ENCODE data around the gene AGAP1.

AGAP1 gene

GRCh38 chr2:235552671-235553070 lies 58.8 kb downstream of the AGAP1 start:
- DNase-seq: no peak

- DNase-seq: no peak
Observed at GRCh38 chr2:235553291-235553690, 59.4 kb downstream of the AGAP1 start.

DNA sequence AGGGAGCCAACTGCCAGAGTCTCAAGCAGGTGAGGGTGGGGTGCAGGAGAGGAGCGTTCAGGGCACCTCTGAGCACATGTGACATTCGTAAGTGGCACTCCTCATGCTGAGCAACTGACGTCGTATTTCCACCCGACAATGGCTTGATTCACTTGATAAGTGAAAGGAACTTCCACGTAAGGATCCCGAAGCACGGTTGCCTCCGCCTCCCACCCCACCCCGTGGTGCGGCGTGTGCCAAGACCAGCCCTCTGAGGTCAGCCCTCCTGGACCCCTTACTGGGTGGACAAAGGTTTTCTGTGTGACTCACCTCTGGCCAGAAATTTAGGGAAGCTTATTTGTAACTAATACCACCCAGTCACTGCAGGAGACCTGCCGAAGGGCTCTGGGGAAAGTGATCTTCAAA lies 59.9 kb downstream of the AGAP1 start:
- no peak for DNase-seq

GRCh38 chr2:235554385-235554784 lies 60.5 kb downstream of the AGAP1 start:
- no peak for DNase-seq

DNA sequence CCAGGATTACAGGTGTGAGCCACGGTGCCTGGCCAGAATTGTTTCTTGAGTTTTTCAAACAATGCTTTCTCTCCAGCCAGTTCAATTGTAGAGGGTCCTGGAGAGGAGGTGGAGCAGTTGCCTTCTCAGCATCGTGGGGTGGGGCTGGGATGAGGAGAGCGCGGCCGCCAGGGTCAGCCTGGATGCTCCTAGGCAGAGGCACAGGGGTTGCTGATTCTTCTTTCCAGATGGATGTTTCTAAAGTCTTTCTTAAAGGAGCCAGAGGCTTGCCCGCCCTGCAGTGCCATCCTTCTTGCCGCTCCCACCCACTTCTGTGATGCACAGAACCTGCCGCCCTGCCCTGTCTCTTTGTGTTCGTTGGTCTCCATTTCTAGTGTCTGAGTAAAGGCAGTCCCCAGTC lies 61.1 kb downstream of the AGAP1 start:
- no peak for DNase-seq

- DNase-seq: no peak
Observed at GRCh38 chr2:235555371-235555770, 61.5 kb downstream of the AGAP1 start.

GRCh38 chr2:235556086-235556485 lies 62.2 kb downstream of the AGAP1 start:
- DNase-seq: no peak

DNA sequence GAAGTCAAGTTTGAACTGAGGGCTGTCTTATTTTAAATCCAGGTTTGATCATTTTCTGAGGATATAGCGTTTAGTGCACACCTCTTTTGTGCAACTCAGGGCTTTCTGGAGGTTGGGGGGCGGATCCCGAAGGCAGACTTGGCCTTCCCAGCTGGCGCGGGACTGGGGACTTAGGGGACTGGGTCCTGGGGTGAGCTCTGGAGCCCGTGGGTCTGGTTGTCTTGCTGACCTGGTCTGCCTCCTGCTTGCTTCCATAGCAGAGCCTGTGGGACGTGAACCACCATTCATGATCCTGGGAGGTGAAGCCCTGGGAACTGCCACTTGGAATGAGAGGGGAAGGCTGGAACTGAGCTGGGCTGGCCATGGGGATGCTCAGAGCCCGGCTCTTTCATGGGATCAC lies 63.1 kb downstream of the AGAP1 start:
- DNase-seq: no peak

GRCh38 chr2:235557903-235558302 lies 64.1 kb downstream of the AGAP1 start:
- DNase-seq: no peak

GRCh38 chr2:235558572-235558971 lies 64.7 kb downstream of the AGAP1 start:
- no peak for DNase-seq

DNA sequence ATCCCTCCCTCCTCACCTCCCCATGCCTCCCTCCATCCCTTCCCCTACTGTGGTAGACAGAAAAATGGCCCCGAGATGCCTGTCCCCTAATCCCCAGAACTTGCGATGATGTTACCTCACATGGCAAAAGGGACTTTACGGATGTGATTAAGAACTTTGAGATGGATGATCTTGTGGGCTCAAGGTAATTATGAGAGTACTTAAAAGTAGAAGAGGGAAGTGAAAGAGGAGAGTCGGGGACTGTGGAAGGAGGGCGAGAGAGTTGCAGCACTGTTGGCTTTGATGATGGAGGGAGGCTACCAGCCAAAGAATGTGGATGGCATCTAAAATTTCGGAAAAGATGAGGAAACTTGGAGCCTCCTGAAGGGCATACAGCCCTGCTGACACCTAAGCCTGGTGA lies 66.5 kb downstream of the AGAP1 start:
- no peak for DNase-seq

GRCh38 chr2:235561450-235561849 lies 67.6 kb downstream of the AGAP1 start:
- DNase-seq: no peak

GRCh38 chr2:235562065-235562747 lies 68.4 kb downstream of the AGAP1 start:
- DNase-seq: no peak

GRCh38 chr2:235563056-235563910 lies 69.4 kb downstream of the AGAP1 start:
- DNase-seq: no peak

DNA sequence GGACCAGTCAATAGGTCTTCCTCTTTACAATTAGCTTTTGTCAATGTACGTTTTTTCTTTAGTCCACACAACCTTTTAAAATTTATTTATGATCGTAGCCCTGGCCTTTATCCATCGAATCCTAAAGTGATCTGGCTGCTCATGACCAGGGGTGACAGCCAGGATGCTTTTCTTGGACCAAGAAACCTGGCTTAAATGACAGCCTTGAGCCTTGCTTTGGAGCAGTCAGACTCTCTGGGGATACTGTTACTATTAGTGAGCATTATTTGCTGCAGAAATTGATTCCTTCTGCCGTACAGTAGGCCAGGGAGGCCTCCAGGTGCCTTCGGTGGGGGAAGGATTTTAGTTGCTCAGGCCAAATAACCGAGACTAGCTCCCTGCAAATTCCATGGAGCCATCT lies 70.2 kb downstream of the AGAP1 start:
- DNase-seq: no peak

DNA sequence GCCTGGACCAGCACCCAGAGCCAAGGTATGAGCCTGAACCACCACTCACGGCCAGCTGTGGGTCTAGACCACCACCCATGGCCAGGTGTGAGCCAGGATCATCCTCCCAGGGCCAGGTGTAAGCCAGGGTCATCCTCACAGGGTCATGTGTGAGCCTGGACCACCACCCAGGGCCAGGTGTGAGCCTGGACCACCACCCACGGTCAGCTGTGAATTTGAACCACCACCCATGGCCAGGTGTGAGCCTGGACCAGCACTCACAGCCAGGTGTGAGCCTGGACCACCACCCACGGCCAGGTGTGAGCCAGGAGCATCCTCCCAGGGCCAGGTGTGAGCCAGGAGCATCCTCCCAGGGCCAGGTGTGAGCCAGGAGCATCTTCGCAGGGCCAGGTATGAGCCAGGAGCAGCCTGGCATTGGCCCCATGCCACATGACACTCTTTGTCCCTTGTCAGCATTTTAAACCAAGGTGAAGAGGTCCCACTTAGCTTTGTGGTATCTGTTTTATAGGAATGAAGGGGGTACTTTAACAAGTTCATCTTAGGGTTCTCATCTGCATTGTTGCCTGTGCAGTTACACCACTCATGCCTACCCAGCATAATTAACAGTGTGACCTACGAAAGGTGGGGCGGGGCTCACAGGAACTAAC lies 71.2 kb downstream of the AGAP1 start:
- no peak for DNase-seq

GRCh38 chr2:235566415-235566814 lies 72.6 kb downstream of the AGAP1 start:
- DNase-seq: no peak

GRCh38 chr2:235566931-235567495 lies 73.2 kb downstream of the AGAP1 start:
- DNase-seq: no peak

- DNase-seq: no peak
Observed at GRCh38 chr2:235567842-235568241, 74.0 kb downstream of the AGAP1 start.

DNA sequence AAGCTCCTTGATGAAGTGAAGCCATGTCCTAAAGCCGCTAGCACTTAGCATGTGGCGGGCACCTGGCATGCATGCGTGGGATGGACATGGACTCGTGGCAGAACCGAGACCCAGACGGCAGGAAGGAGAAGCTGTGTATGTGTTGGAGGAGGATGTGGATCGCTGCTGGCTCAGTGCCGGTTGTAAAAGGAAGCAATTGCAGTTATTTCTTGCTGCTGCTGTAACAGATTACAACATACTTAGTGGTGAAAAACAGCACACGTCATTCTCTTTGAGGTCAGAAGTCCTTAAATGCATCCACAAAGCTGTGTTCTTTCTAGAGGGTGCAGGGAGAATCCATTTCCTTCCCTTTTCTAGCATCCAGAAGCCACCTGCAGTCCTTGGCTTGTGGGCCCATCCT lies 74.6 kb downstream of the AGAP1 start:
- DNase-seq: no peak

DNA sequence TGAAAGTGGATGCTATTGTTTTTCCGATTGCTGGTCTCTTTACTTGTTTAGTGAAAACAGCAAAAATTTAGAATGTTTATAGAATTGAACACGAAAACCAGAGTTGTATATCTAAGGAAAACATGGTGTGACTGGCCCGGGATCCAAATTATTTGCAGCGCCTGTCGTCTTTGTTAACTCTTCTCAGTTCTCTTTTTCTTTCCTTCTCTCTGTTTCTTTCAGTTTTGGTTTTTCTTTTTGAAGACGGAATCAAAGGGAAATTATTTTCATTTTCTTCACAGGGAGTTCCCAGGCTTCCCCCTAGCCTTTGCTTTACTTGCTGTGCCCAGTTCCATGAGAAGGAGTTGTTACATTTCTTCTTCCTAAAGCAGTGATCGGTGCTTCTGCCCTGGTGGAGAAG lies 76.0 kb downstream of the AGAP1 start:
- no peak for DNase-seq

DNA sequence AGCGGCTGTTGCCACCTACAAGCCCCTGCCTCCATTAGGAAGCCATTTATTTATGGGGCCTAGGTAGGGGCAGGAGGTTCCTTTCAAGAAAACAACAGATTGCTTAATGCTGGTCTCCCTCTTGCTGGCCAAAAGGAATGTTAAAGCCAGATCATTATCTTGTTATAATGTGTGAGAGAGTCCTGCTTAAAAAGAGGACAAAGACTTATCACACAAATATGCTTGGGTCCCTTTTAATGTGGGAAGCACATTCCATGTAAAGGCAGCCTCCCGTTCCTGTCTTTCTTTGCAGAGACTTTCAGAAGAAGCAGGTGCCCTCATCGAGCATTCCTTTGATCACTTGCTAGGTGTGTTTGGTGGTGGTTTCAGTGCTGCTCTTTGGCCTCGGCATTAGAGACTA lies 76.4 kb downstream of the AGAP1 start:
- no peak for DNase-seq

GRCh38 chr2:235570966-235571692 lies 77.3 kb downstream of the AGAP1 start:
- DNase-seq: no peak
